NB4 (cell line): Measurements from ENCODE around the gene INPP5F.

Experiments
- CTCF ChIP-seq: IDR thresholded peaks from one replicate; pipeline ENCODE4 v1.5.1; 2012; ENCODE audit warnings: low read depth, low read length
- POLR2A ChIP-seq: IDR thresholded peaks from 2 replicates; pipeline ENCODE4 v1.6.1; 2011; ENCODE audit warnings: mild to moderate bottlenecking; ENCODE audit not compliant: insufficient read length; ENCODE audit errors: extremely low read depth

- TF ChIP-seq POLR2A (no peak), CTCF (no peak)
Measured at GRCh38 chr10:119824299-119824698, 98.4 kb downstream of the INPP5F start.
